ENCODE data around the gene S100A16.

S100A16 gene

GRCh38 chr1:153557877-153558276 is 55.1 kb downstream of the S100A16 start:
- peak; percentile 52 for DNase-seq (ENCODE audit: low read depth)
- TF ChIP-seq CTCF (IDR thresholded peaks at IDR 0.05; ENCODE audit: insufficient read depth, low read depth, low read length, missing control alignments): no peak
- H3K4me3 ChIP-seq (ENCODE audit: low read length): no peak overlapping the region
